Osteoblast (primary cell): ENCODE results near the gene IDH3A. TPM values are rescaled to one million over a fixed set of nuclear protein-coding genes. Genes with fewer than 3 reads are reported as not detected.

Experiments
- DNase-seq: peaks from one replicate; pipeline ENCODE4 v3.0.0; 2011; ENCODE audit warnings: low spot score, mixed read lengths; ENCODE audit not compliant: insufficient read length; ENCODE audit errors: missing footprints
- H2AFZ ChIP-seq: 2 replicates; pipeline ENCODE4 v1.6.0; 2011; ENCODE audit warnings: mild to moderate bottlenecking, low read length
- H3K27ac ChIP-seq: 2 replicates; pipeline ENCODE4 v1.5.1; 2011; ENCODE audit warnings: mild to moderate bottlenecking, low read depth, low read length, moderate library complexity
- H3K27me3 ChIP-seq: 2 replicates; pipeline ENCODE4 v1.6.0; 2012; ENCODE audit warnings: mild to moderate bottlenecking, control low read depth, inconsistent platforms, low read length, moderate library complexity; ENCODE audit not compliant: insufficient read depth
- H3K36me3 ChIP-seq: 2 replicates; pipeline ENCODE4 v1.5.1; 2011; ENCODE audit warnings: mild to moderate bottlenecking, low read length, control low read depth, moderate library complexity; ENCODE audit not compliant: insufficient read depth
- H3K4me1 ChIP-seq: 2 replicates; pipeline ENCODE4 v1.5.1; 2011; ENCODE audit warnings: mild to moderate bottlenecking, low read length, control low read depth, moderate library complexity; ENCODE audit not compliant: insufficient read depth
- H3K4me2 ChIP-seq: 2 replicates; pipeline ENCODE4 v1.6.0; 2011; ENCODE audit warnings: mild to moderate bottlenecking, low read length; ENCODE audit not compliant: insufficient read depth
- H3K4me3 ChIP-seq: fragments of 200-600 bp; sonication (generic); 3 replicates; pipeline ENCODE4 v1.5.1; 2012; ENCODE audit warnings: mild to moderate bottlenecking, low read length, inconsistent platforms; ENCODE audit not compliant: insufficient read depth
- H3K79me2 ChIP-seq: 2 replicates; pipeline ENCODE4 v1.6.0; 2012; ENCODE audit warnings: mild to moderate bottlenecking, low read length, control low read depth, inconsistent platforms; ENCODE audit not compliant: insufficient read depth
- H3K9me3 ChIP-seq: 2 replicates; pipeline ENCODE4 v1.5.1; 2011; ENCODE audit warnings: low read depth, low read length, control low read depth
- H4K20me1 ChIP-seq: 2 replicates; pipeline ENCODE4 v1.6.0; 2012; ENCODE audit warnings: mild to moderate bottlenecking, low read length, control low read depth; ENCODE audit not compliant: insufficient read depth
- total RNA-seq: library from RNA; depleted of rRNA; stranded (reverse); fragments of >200 nt; gene quantifications from 2 replicates; pipeline ENCODE4 v1.2.3, GENCODE V29; 2012
- TF ChIP-seq, protein P1 (sequence below): IDR thresholded peaks from 2 replicates; pipeline ENCODE4 v1.5.1; 2011; ENCODE audit warnings: mild to moderate bottlenecking, low read depth, low read length, moderate library complexity; ENCODE audit errors: extremely low read depth

Gene IDH3A
- total RNA-seq, 1 donor: 30.4 TPM

DNA sequence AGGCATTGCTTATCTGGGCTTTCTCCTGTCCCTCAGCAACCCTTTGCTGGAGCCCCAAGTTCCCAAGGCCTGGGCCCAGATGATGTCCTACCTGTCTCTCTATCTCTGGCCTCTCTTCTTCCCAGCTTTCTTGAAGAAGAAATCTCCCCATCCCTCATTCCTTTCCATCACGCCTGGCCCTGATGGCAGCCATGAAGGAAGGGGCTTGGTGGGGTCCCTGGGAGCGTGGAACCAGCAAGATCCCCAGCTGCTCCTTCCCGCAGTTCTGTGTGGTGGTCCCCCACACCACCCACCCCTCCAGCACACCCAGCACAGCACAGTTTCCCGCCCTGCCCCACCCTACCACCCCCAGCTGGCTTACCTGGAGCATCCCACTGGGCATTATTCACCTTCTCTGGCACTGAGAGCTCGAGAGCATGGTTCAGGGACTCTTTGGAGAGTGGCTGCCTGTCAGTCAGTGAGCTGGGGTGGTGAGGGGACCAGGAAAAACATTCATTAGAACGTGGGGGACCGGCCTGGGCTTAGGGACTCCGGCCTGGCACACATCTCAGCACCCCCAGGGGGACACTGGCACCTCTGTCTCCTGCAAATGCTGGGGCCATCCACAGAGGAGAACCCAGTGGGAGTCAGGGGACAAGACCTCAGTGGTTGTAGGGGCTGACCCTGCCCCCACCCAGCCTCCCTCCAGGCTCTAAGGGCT lies 58.6 kb downstream of the IDH3A start:
- Histone ChIP-seq H3K4me3 (no peak overlapping the region), H4K20me1 (no peaks in the 10 kb centered on the region), H3K36me3 (no peaks in the 10 kb centered on the region), H2AFZ (no peak overlapping the region), H3K9me3 (no peaks in the 10 kb centered on the region), H3K27me3 (peaks cover 3% of the 10 kb centered on the region), H3K79me2 (no peaks in the 10 kb centered on the region), H3K4me2 (no peak overlapping the region), H3K27ac (no peak overlapping the region), H3K4me1 (peaks cover 21% of the 10 kb centered on the region)
- TF ChIP-seq, protein P1, sequence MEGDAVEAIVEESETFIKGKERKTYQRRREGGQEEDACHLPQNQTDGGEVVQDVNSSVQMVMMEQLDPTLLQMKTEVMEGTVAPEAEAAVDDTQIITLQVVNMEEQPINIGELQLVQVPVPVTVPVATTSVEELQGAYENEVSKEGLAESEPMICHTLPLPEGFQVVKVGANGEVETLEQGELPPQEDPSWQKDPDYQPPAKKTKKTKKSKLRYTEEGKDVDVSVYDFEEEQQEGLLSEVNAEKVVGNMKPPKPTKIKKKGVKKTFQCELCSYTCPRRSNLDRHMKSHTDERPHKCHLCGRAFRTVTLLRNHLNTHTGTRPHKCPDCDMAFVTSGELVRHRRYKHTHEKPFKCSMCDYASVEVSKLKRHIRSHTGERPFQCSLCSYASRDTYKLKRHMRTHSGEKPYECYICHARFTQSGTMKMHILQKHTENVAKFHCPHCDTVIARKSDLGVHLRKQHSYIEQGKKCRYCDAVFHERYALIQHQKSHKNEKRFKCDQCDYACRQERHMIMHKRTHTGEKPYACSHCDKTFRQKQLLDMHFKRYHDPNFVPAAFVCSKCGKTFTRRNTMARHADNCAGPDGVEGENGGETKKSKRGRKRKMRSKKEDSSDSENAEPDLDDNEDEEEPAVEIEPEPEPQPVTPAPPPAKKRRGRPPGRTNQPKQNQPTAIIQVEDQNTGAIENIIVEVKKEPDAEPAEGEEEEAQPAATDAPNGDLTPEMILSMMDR: no peak
- DNase-seq: no peak

DNA sequence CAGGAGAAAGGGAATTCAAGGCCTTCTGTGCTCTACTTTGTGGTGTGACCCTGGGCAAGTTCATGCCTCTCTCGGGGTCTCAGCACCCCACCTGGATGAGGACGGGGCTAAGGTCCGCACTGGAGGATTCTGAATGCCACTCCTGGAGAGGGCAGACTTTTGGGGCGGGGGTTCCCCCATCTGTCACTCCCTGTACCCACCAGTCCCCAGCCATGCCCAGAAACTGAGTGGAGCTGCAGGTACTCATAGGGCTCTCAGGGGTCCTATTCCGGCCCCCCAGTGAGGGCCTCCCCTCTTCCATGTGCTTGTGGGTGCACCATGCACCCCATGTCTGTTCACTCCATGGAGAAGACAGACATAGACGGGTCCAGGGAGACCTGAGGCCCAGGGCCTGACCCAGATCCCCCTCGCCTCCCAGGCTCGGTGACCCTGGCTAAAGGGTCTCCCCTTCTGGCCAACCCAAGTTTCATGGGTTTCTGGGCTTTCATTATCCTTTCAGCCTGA lies 59.2 kb downstream of the IDH3A start:
- Histone ChIP-seq H2AFZ (no peak overlapping the region), H3K4me1 (peaks cover 23% of the 10 kb centered on the region), H3K9me3 (no peaks in the 10 kb centered on the region), H4K20me1 (no peaks in the 10 kb centered on the region), H3K79me2 (no peaks in the 10 kb centered on the region), H3K36me3 (no peaks in the 10 kb centered on the region), H3K4me3 (no peak overlapping the region), H3K27me3 (peaks cover 3% of the 10 kb centered on the region), H3K4me2 (no peak overlapping the region), H3K27ac (no peak overlapping the region)
- TF ChIP-seq, protein P1: no peak
- no peak for DNase-seq

DNA sequence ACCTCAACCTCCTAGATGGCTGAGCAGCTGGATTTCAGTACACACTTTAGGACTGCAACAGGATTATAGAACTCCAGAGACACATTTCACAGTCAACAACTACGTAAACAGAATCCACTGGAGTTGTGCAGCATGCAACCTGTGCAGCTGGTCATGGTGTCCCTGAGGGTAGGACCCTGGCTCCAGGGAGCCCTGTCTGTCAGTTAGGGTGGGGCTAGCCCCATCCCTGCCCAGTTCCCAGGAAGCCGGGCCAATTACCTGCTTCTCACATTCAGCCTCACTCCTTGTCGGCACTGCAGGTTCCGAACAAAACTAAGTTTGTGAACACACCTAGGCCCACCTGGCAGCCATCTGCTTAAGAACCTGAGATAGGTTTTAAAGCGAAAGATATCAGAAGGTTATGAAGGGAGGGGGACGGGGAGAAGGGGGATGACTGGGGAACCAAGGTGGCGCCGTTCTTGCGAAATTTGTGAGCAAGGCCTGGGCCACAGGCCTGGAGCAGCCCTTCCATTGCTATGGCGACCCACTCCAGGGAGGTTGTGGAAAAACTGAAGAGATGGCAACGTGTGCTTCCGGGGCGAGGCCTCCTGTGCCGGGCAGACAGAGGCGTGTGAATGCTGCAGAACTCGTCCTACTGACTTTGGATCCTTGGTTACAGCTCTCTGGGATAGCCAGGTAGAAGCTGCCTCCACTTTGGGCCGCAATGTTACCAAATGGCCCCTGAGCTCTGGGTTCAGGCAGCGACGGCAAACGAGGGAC lies 59.9 kb downstream of the IDH3A start:
- Histone ChIP-seq H3K4me1 (peaks cover 23% of the 10 kb centered on the region), H3K27ac (no peak overlapping the region), H2AFZ (no peak overlapping the region), H3K27me3 (peaks cover 8% of the 10 kb centered on the region), H3K79me2 (no peaks in the 10 kb centered on the region), H3K4me2 (no peak overlapping the region), H4K20me1 (no peaks in the 10 kb centered on the region), H3K9me3 (no peaks in the 10 kb centered on the region), H3K36me3 (no peaks in the 10 kb centered on the region), H3K4me3 (no peak overlapping the region)
- TF ChIP-seq, protein P1: no peak
- DNase-seq: no peak
